K562 (cell line): ENCODE results near the gene ASCC2. TPM values are rescaled to one million over a fixed set of nuclear protein-coding genes. Genes with fewer than 3 reads are reported as not detected.

ENCODE experiments used
- ASH1L ChIP-seq: fragments of 450-650 bp; IDR thresholded peaks from 2 replicates; pipeline ENCODE4 v1.6.1; 2018; ENCODE audit warnings: borderline replicate concordance, mild to moderate bottlenecking, low read depth; ENCODE audit not compliant: partially characterized antibody
- FOXK2 ChIP-seq, 2 experiments: fragments of 450-650 bp; IDR thresholded peaks in 1 of 2; conservative IDR thresholded peaks in 1 of 2; 2 replicates each; pipeline ENCODE4 v1.6.1; 2016; ENCODE audit warnings: low read depth in 2 of 2, mild to moderate bottlenecking in 1 of 2
- MTA1 ChIP-seq: fragments of 450-650 bp; IDR thresholded peaks from 2 replicates; pipeline ENCODE4 v1.6.1; 2017; ENCODE audit warnings: borderline replicate concordance
- TCFL5 ChIP-seq: fragments of 250-450 bp; sonication (Bioruptor Pico); conservative IDR thresholded peaks from 2 replicates; pipeline ENCODE4 v1.6.1; 2021; ENCODE audit warnings: mild to moderate bottlenecking, moderate library complexity, matching md5 sums
- polyA plus RNA-seq, 8 experiments: library from polyadenylated mRNA; depleted of rRNA in 4 of 8; stranded (reverse) in 5 of 8; unstranded in 3 of 8; fragments of >200 nt; fragmentation: Nextera tagmentation in 2 of 8; fragmentation: Illumina TruSeq in 1 of 8; extraction: Ambion mirVana in 2 of 8; extraction: Trizol in 1 of 8; gene quantifications; 2 replicates each; pipeline versions ENCODE4 v1.2.1 to v1.2.3, GENCODE V29; 2011 to 2014; ENCODE audit warnings: inconsistent platforms in 1 of 8, missing spikeins in 1 of 8
- total RNA-seq, 7 experiments: library from RNA; depleted of rRNA in 6 of 7; stranded (reverse); fragments of >200 nt in 6 of 7; fragmentation: Illumina TruSeq in 2 of 7; extraction: Trizol in 2 of 7; gene quantifications; 2 replicates each; pipeline versions ENCODE4 v1.2.1 to v1.2.3, GENCODE V29; 2011 to 2021; ENCODE audit warnings: low replicate concordance in 1 of 7
- TF ChIP-seq, protein P1 (sequence below): sonication (generic); formaldehyde crosslinking; IDR thresholded peaks from 2 replicates; pipeline ENCODE4 v1.8.0; 2023; ENCODE audit warnings: missing genetic modification reagents, mild to moderate bottlenecking, borderline replicate concordance
- TF ChIP-seq, protein P2 (sequence below): sonication (generic); IDR thresholded peaks from 2 replicates; pipeline ENCODE4 v1.6.1; 2016
- TF ChIP-seq, protein P3 (sequence below): fragments of 250-450 bp; sonication (Bioruptor Pico); IDR thresholded peaks from 2 replicates; pipeline ENCODE4 v1.4.0; 2020; ENCODE audit warnings: mild to moderate bottlenecking

ASCC2 gene
- total and polyA plus RNA-seq, 9 of the 15 experiments (the other 6 are each of a cell fraction or from before 2014, with no cell fraction given) = 4.0 to 46.7 (median 26.8) TPM

DNA sequence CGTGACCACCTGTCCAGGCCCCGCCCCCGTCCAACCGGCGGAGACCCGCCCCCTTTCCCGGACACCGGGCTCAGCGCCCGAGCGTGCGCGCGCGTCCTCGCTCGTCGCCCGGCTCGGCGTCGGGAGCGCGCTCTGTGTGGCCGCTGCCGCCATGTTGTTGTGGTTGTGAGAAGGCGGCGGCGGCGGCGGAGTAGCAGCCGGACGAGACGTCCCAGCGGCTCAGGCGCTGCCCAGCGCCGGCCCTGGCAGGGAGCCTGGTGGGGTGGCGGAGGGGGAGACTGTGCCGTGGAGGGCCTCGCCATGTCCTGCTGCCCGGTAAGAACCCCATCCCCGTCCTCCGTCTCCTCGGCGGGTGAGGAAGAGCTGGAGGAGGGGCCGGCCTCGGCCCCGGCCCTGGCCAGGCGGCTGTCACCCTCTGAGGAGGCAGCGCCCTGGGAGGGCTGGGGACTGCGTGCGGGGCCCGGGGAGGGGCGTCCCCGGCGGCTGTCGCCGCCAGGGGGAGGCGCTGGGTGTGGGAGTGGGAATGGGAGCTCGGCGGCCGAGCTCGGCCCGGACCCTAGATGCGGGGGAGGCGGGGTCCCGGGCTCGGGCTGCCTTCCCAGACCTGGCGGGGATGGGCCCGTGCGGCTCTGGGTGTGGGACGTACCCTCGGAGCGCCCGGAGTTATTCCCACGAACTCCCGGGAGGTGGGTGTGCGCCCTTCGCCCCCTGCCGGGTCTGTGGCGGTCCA lies 45.1 kb upstream of the ASCC2 start, which contains the start of gene MTMR3 (continued):
- TF ChIP-seq, protein P1, sequence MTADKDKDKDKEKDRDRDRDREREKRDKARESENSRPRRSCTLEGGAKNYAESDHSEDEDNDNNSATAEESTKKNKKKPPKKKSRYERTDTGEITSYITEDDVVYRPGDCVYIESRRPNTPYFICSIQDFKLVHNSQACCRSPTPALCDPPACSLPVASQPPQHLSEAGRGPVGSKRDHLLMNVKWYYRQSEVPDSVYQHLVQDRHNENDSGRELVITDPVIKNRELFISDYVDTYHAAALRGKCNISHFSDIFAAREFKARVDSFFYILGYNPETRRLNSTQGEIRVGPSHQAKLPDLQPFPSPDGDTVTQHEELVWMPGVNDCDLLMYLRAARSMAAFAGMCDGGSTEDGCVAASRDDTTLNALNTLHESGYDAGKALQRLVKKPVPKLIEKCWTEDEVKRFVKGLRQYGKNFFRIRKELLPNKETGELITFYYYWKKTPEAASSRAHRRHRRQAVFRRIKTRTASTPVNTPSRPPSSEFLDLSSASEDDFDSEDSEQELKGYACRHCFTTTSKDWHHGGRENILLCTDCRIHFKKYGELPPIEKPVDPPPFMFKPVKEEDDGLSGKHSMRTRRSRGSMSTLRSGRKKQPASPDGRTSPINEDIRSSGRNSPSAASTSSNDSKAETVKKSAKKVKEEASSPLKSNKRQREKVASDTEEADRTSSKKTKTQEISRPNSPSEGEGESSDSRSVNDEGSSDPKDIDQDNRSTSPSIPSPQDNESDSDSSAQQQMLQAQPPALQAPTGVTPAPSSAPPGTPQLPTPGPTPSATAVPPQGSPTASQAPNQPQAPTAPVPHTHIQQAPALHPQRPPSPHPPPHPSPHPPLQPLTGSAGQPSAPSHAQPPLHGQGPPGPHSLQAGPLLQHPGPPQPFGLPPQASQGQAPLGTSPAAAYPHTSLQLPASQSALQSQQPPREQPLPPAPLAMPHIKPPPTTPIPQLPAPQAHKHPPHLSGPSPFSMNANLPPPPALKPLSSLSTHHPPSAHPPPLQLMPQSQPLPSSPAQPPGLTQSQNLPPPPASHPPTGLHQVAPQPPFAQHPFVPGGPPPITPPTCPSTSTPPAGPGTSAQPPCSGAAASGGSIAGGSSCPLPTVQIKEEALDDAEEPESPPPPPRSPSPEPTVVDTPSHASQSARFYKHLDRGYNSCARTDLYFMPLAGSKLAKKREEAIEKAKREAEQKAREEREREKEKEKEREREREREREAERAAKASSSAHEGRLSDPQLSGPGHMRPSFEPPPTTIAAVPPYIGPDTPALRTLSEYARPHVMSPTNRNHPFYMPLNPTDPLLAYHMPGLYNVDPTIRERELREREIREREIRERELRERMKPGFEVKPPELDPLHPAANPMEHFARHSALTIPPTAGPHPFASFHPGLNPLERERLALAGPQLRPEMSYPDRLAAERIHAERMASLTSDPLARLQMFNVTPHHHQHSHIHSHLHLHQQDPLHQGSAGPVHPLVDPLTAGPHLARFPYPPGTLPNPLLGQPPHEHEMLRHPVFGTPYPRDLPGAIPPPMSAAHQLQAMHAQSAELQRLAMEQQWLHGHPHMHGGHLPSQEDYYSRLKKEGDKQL = no peak
- TF ChIP-seq FOXK2 (conservative IDR thresholded peaks at IDR 0.05 in 1 of 2, IDR thresholded peaks at IDR 0.05 in 1 of 2; ENCODE audit: low read depth in 2 of 2) (peak; percentile 80 to 83; a peak in 3 of 4 replicates), ASH1L (no peak), TCFL5 (CRISPR knock-in tag) (no peak), MTA1 (no peak)
- TF ChIP-seq, protein P2, sequence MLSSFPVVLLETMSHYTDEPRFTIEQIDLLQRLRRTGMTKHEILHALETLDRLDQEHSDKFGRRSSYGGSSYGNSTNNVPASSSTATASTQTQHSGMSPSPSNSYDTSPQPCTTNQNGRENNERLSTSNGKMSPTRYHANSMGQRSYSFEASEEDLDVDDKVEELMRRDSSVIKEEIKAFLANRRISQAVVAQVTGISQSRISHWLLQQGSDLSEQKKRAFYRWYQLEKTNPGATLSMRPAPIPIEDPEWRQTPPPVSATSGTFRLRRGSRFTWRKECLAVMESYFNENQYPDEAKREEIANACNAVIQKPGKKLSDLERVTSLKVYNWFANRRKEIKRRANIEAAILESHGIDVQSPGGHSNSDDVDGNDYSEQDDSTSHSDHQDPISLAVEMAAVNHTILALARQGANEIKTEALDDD = no peak
- TF ChIP-seq, protein P3, sequence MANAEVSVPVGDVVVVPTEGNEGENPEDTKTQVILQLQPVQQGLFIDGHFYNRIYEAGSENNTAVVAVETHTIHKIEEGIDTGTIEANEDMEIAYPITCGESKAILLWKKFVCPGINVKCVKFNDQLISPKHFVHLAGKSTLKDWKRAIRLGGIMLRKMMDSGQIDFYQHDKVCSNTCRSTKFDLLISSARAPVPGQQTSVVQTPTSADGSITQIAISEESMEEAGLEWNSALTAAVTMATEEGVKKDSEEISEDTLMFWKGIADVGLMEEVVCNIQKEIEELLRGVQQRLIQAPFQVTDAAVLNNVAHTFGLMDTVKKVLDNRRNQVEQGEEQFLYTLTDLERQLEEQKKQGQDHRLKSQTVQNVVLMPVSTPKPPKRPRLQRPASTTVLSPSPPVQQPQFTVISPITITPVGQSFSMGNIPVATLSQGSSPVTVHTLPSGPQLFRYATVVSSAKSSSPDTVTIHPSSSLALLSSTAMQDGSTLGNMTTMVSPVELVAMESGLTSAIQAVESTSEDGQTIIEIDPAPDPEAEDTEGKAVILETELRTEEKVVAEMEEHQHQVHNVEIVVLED = peak; percentile 46; the same call in 1 of the 2 replicates
